Adrenal gland (tissue), 12 donors: ENCODE measurements around the gene RHOT1. TPM values are rescaled to one million over a fixed set of nuclear protein-coding genes. Genes with fewer than 3 reads are reported as not detected.
A peak's percentile ranks its signal among the peaks of the same experiment; 100 is the strongest.

Experiments used
- DNase-seq, 7 donors: peaks; one replicate each; pipeline ENCODE4 v3.0.0-alpha.2; 2019 to 2020
- H3K27ac ChIP-seq, 5 donors: fragments of 200-600 bp; sonication (generic) in 4 of 5; 1 replicate in 3 of 5; 2 replicates in 2 of 5; pipeline versions ENCODE4 v1.5.1 to v1.8.0; 2016 to 2020; ENCODE audit warnings: mild to moderate bottlenecking in 1 of 5
- H3K27me3 ChIP-seq: fragments of 200-600 bp; 2 replicates; pipeline ENCODE4 v1.8.0; 2021
- H3K36me3 ChIP-seq, 2 donors: fragments of 200-600 bp; replicated peaks in 1 of 2; 1 replicate in 1 of 2; 2 replicates in 1 of 2; pipeline versions ENCODE4 v1.5.1 to v1.8.0; 2018 to 2022
- H3K4me1 ChIP-seq, 2 donors: fragments of 200-600 bp; replicated peaks in 1 of 2; 1 replicate in 1 of 2; 2 replicates in 1 of 2; pipeline versions ENCODE4 v1.5.1 to v1.8.0; 2018 to 2021
- H3K4me3 ChIP-seq, 4 donors: fragments of 200-600 bp; sonication (generic) in 3 of 4; one replicate each; pipeline ENCODE4 v1.5.1; 2016 to 2018
- H3K9me3 ChIP-seq, 3 donors: fragments of 200-600 bp; sonication (generic) in 1 of 3; replicated peaks in 1 of 3; 1 replicate in 2 of 3; 2 replicates in 1 of 3; pipeline versions ENCODE4 v1.5.1 to v1.8.0; 2016 to 2021
- POLR2A ChIP-seq, 2 donors: fragments of 450-650 bp; IDR thresholded peaks; one replicate each; pipeline ENCODE4 v1.6.1; 2017; ENCODE audit warnings: antibody characterized with exemption in 2 of 2, mild to moderate bottlenecking in 2 of 2, moderate library complexity in 1 of 2
- WGBS, 4 donors: extraction: QIAGEN DNeasy Blood & Tissue Kit in 2 of 4; methylation state at CpG; one replicate each; pipeline versions ENCODE4 v1.1.5 to v1.1.7; 2013 to 2017; 5-methylcytosine and 5-hydroxymethylcytosine counted together
- intact Hi-C, 2 donors: fragments of 100-400 bp; cut with DNase I; formaldehyde crosslinking; loops; one replicate each; pipeline versions ENCODE4 v1.14.1 to v1.15.0; 2022 to 2023
- polyA plus RNA-seq, 3 donors: library from polyadenylated mRNA; stranded (reverse); fragments of 200-250 nt in 2 of 3; fragments of 350-450 nt in 1 of 3; fragmentation: Illumina TruSeq in 1 of 3; extraction: RNeasy Lipid Tissue Mini Kit (QIAGEN cat#74804) in 1 of 3; gene quantifications; one replicate each; pipeline ENCODE4 v1.2.3, GENCODE V29; 2013 to 2014
- total RNA-seq, 9 donors: library from RNA; depleted of rRNA in 4 of 9; stranded (reverse); fragments of >200 nt in 4 of 9; fragments of 120-200 nt in 1 of 9; fragmentation: NEBNext Ultra II Directional in 1 of 9; extraction: Animal tissue kit (Norgen Biotek cat#: 25700) in 1 of 9; gene quantifications; one replicate each; pipeline versions ENCODE4 v1.1.0 to v1.2.4, GENCODE V29; 2013 to 2023
- TF ChIP-seq, protein P1 (sequence below), 6 experiments: fragments of 450-650 bp in 4 of 6; fragments of 200-600 bp in 2 of 6; sonication (generic) in 1 of 6; IDR thresholded peaks; 1 replicate in 5 of 6; 2 replicates in 1 of 6; pipeline versions ENCODE4 v1.5.1 to v1.8.0; 2016 to 2021; ENCODE audit warnings: antibody characterized with exemption in 6 of 6, mild to moderate bottlenecking in 2 of 6, moderate library complexity in 1 of 6
- donor health status: healthy with polysubstance abuse.
- donor health status: Bipolar disorder and iron deficiency.
- donor health status: DM: yes; HTN: yes; CAD: no.
- donor health status: DM: no; HTN: no; CAD: no.
- donor health status: DM: no; HTN: no; CAD: no.
- donor health status: DM: yes; HTN: yes; CAD: no.

RHOT1 gene
- total and polyA plus RNA-seq, 12 donors = 44.2 to 97.7 (median 66.4) TPM

DNA sequence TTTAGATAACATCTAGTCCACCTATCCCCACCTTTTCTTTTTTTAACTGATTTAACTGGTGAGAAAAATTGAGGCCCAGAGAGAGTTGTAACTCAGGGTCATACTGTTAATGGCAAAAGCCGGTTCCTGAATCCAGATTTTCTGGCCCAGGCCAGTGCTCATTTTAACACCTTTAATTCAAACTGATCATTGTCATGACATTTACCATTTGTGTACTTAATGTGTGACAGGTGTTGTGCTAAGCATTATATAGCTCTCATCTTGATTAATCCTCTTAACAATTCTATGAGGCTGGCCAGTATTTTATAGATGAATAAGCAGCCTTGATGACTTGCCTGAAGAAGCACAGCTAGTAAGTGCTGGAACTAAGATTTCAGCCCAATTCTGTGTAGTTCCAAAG lies 14.4 kb downstream of the RHOT1 start:
- Histone ChIP-seq H3K4me3 (no peak overlapping the region), H3K4me1 (peaks cover 13 to 32% of the 10 kb centered on the region in 2 donors), H3K9me3 (no peaks in the 10 kb centered on the region), H3K27me3 (no peaks in the 10 kb centered on the region), H3K27ac (peak overlapping the region in 2 of 5 donors; percentile 32 to 40), H3K36me3 (peaks cover 0 to 23% of the 10 kb centered on the region in 2 donors)
- WGBS, 4 donors = 48 to 56% (median 51%) methylated on average over 1 of the region's 1 CpG
- TF ChIP-seq, protein P1, sequence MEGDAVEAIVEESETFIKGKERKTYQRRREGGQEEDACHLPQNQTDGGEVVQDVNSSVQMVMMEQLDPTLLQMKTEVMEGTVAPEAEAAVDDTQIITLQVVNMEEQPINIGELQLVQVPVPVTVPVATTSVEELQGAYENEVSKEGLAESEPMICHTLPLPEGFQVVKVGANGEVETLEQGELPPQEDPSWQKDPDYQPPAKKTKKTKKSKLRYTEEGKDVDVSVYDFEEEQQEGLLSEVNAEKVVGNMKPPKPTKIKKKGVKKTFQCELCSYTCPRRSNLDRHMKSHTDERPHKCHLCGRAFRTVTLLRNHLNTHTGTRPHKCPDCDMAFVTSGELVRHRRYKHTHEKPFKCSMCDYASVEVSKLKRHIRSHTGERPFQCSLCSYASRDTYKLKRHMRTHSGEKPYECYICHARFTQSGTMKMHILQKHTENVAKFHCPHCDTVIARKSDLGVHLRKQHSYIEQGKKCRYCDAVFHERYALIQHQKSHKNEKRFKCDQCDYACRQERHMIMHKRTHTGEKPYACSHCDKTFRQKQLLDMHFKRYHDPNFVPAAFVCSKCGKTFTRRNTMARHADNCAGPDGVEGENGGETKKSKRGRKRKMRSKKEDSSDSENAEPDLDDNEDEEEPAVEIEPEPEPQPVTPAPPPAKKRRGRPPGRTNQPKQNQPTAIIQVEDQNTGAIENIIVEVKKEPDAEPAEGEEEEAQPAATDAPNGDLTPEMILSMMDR (IDR thresholded peaks at IDR 0.05) = no peak
- TF ChIP-seq POLR2A (IDR thresholded peaks at IDR 0.05) = no peak
- intact Hi-C loops = no loop called here
- no peak for DNase-seq

DNA sequence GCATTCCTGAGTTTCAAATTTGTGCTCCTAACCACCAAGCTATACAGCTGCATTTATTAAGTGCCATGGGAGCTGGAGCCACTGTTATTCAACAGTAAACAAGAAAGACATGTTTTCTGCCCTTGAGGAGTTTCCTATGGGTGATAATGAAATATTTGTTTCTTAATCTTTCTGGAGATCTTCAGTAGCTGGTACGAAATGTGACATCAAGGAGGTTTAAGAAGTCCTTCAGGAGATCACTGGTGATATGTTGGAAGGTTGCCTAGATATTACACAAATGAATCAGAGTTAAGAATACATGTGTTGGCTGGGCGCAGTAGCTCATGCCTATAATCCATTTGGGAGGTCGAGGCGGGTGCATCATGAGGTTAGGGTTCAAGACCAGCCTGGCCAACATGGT lies 14.9 kb downstream of the RHOT1 start:
- intact Hi-C loops = no loop called here
- TF ChIP-seq, protein P1 (IDR thresholded peaks at IDR 0.05) = no peak
- no peak for TF ChIP-seq POLR2A (IDR thresholded peaks at IDR 0.05)
- DNase-seq = peak in 1 of 7 donors; percentile 31
- Histone ChIP-seq H3K36me3 (peaks cover 0 to 23% of the 10 kb centered on the region in 2 donors), H3K4me3 (no peak overlapping the region), H3K27ac (peak overlapping the region in 2 of 5 donors; percentile 16 to 40), H3K27me3 (no peaks in the 10 kb centered on the region), H3K9me3 (no peaks in the 10 kb centered on the region), H3K4me1 (peaks cover 7 to 27% of the 10 kb centered on the region in 2 donors)
- WGBS, 4 donors = 54 to 72% (median 69%) methylated on average over 4 of the region's 4 CpGs

DNA sequence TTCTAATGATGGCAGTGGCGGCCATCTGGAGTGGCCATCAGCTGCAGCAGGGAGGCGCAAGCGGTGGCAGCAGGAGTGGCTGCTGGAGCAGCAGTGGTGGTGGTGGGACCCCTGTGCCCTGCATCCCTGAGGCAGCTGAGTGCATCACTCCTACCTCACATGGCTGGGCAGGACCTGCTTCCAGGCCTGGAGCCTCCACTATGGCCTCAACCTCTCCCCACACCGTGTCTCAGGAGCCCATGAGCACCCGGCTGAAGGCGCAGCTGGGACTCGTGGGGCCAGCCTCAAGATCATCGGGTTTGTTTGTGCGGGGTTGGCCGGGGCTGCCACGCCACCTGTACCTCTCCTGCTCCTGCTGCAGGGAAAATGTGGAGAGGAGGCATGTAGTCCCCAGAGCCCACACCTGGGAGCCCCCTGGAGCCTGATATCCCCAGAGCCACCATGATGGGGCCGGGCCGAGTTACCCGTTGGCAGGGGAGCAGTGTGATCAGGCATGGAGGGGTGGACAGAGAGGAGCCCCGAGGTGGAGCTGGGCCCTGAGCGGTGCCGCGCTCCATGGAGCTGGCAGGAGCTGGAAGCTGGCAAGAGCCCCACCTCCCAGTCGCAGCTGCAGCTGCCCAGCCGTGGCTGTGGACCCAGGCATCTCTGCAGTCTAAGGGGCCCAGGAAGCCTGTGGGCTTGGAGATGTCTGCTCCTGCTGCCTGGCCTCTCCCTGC lies 16.7 kb downstream of the RHOT1 start:
- 78 to 94% (median 89%) methylated on average over 10 to 20 of the region's 20 CpGs for WGBS, 4 donors
- H3K9me3 ChIP-seq = no peaks in the 10 kb centered on the region
- no peak for DNase-seq
- peaks cover 0 to 10% of the 10 kb centered on the region in 2 donors for H3K36me3 ChIP-seq
- no peaks in the 10 kb centered on the region for H3K27me3 ChIP-seq
- intact Hi-C loops = no loop called here
- H3K4me1 ChIP-seq = peaks cover 0 to 18% of the 10 kb centered on the region in 2 donors
- H3K4me3 ChIP-seq = no peak overlapping the region
- TF ChIP-seq, protein P1 (IDR thresholded peaks at IDR 0.05) = no peak
- no peak for TF ChIP-seq POLR2A (IDR thresholded peaks at IDR 0.05)
- H3K27ac ChIP-seq = no peak overlapping the region

DNA sequence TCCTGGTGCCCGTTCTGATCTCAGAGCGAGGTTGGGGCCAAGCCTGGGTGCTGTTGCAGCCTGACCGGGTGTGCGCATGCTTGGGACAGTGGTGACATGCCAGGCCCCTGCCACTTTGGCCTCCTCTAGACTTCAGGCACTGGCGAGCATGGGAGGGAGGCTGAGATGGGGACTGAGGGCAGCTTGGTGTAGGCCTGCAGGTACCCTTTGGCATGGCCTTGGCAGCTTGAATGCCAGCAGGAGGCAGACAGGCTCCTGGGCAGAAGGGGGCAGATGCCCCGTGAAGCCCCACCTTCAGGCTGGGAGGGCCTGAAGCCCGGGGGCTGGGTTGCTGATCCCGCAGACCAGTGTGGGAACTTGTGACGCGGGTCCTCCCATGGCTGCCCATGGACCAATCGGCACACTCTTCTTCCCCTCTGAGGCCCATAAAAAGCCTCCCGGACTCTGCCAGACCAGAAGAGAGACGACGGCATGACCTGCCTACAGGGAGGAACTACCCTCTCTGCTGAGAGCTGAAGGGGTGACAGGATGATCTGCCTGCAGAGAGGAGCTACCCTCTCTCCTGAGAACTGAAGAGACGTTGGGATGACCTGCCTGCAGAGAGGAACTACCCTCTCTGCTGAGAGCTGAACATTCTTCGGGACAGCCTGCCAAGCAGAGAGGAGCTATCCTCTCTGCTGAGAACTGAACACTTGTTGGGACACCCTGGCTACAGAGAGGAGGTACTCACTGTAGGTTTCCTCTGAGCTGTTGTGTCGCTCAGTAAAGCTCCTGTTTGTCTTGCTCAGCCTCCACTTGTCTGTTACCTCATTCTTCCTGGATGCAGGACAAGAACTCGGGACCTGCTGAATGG lies 17.5 kb downstream of the RHOT1 start:
- WGBS, 4 donors = 91 to 97% (median 92%) methylated on average over 11 to 18 of the region's 18 CpGs
- intact Hi-C loops = no loop called here
- Histone ChIP-seq H3K9me3 (no peaks in the 10 kb centered on the region), H3K4me1 (peaks cover 0 to 18% of the 10 kb centered on the region in 2 donors), H3K27me3 (no peaks in the 10 kb centered on the region), H3K36me3 (peaks cover 0 to 10% of the 10 kb centered on the region in 2 donors), H3K4me3 (no peak overlapping the region), H3K27ac (no peak overlapping the region)
- no peak for DNase-seq
- TF ChIP-seq POLR2A (IDR thresholded peaks at IDR 0.05) = no peak
- TF ChIP-seq, protein P1 (IDR thresholded peaks at IDR 0.05) = no peak
